Stimulated activated CD4-positive, alpha-beta T cell treated with anti-CD3 and anti-CD28 coated beads, Interleukin-1b, Interleukin-23, amount 100 ng/mL, for 4 hours (primary cell): ENCODE measurements around the gene NFIX.
A peak's percentile ranks its signal among the peaks of the same experiment; 100 is the strongest.

Experiments used
- DNase-seq, 2 donors: peaks; one replicate each; pipeline ENCODE4 v3.0.0-alpha.2; 2020; ENCODE audit warnings: low read depth in 2 of 2

Gene NFIX

GRCh38 chr19:13102666-13103580 is 107.6 kb downstream of the NFIX start, which contains the start of gene LYL1:
TSS of gene LYL1 (minus strand) at chr19:13102858. CDS start at chr19:13101171, 1,687 bp downstream.
- no peak for DNase-seq

- no peak for DNase-seq
These were observed 108.5 kb downstream of the NFIX start for GRCh38 chr19:13103581-13104359.

- peak; percentile 55 to 65 for DNase-seq
These were observed 109.1 kb downstream of the NFIX start for GRCh38 chr19:13104360-13104847.

GRCh38 chr19:13104848-13105711 is 109.8 kb downstream of the NFIX start:
- DNase-seq: no peak

GRCh38 chr19:13109361-13110098 is 114.3 kb downstream of the NFIX start:
- no peak for DNase-seq

- DNase-seq: no peak
These were observed 114.9 kb downstream of the NFIX start for GRCh38 chr19:13110099-13110610.

GRCh38 chr19:13112555-13112954 is 117.3 kb downstream of the NFIX start:
- DNase-seq: no peak

GRCh38 chr19:13115936-13116281 is 120.6 kb downstream of the NFIX start:
- DNase-seq: no peak

GRCh38 chr19:13116282-13117175 is 121.3 kb downstream of the NFIX start, which contains the start of gene TRMT1:
TSS of gene TRMT1 (minus strand) at chr19:13116740. CDS start at chr19:13116399, 341 bp downstream.
- peak; percentile 85 to 86 for DNase-seq

GRCh38 chr19:13117176-13117771 is 122.0 kb downstream of the NFIX start:
- DNase-seq: no peak

- DNase-seq: peak; percentile 80 to 90
These were observed 122.6 kb downstream of the NFIX start, which contains the start of gene NACC1 for GRCh38 chr19:13117772-13118423. TSS of gene NACC1 (plus strand) at chr19:13118264. CDS start at chr19:13135208, 16,944 bp downstream.

GRCh38 chr19:13118424-13119193 is 123.3 kb downstream of the NFIX start:
- DNase-seq: peak in 1 of 2 donors; percentile 49

- DNase-seq: no peak
These were observed 124.4 kb downstream of the NFIX start for GRCh38 chr19:13119627-13120026.

GRCh38 chr19:13120031-13120430 is 124.8 kb downstream of the NFIX start:
- no peak for DNase-seq

GRCh38 chr19:13120817-13121216 is 125.5 kb downstream of the NFIX start:
- DNase-seq: no peak

GRCh38 chr19:13121551-13122274 is 126.4 kb downstream of the NFIX start:
- DNase-seq: no peak
